SK-N-SH treated with all-trans-retinoic acid at 6 μM for 48 hours (cell line): ENCODE results near the gene KIF5B.

Source experiments
- ATAC-seq: fragments of 200-7000 bp; cut with Tn5 transposase; 3 replicates; pipeline ENCODE4 v1.9.1; 2020; ENCODE audit warnings: mild to moderate bottlenecking, moderate library complexity
- ARNTL ChIP-seq: fragments of 450-650 bp; formaldehyde crosslinking; IDR thresholded peaks from 2 replicates; pipeline ENCODE4 v1.5.0; 2020; ENCODE audit warnings: low read depth, mild to moderate bottlenecking, moderate library complexity, borderline replicate concordance
- BACH2 ChIP-seq: fragments of 250-450 bp; sonication (Bioruptor Pico); IDR thresholded peaks from 2 replicates; pipeline ENCODE4 v1.9.0; 2021; ENCODE audit warnings: mild to moderate bottlenecking, borderline replicate concordance
- CREB5 ChIP-seq: fragments of 250-450 bp; sonication (Bioruptor Pico); IDR thresholded peaks from 2 replicates; pipeline ENCODE4 v1.5.1; 2020; ENCODE audit warnings: low read depth, mild to moderate bottlenecking, moderate library complexity
- CSDC2 ChIP-seq: fragments of 250-450 bp; sonication (Bioruptor Pico); IDR thresholded peaks from 2 replicates; pipeline ENCODE4 v1.5.0; 2020; ENCODE audit warnings: mild to moderate bottlenecking, moderate library complexity
- CSRNP3 ChIP-seq: fragments of 250-450 bp; sonication (Bioruptor Pico); IDR thresholded peaks from 2 replicates; pipeline ENCODE4 v1.5.1; 2021; ENCODE audit warnings: mild to moderate bottlenecking, moderate library complexity
- ESRRG ChIP-seq: fragments of 250-450 bp; sonication (Bioruptor Pico); IDR thresholded peaks from 2 replicates; pipeline ENCODE4 v1.6.1; 2021; ENCODE audit warnings: mild to moderate bottlenecking
- GLIS3 ChIP-seq: fragments of 250-450 bp; sonication (Bioruptor Pico); IDR thresholded peaks from 2 replicates; pipeline ENCODE4 v1.5.0; 2020; ENCODE audit warnings: mild to moderate bottlenecking, moderate library complexity
- ISL1 ChIP-seq: fragments of 250-450 bp; sonication (Bioruptor Pico); IDR thresholded peaks from 2 replicates; pipeline ENCODE4 v2.1.2; 2022; ENCODE audit warnings: mild to moderate bottlenecking, moderate library complexity
- PATZ1 ChIP-seq: fragments of 250-450 bp; sonication (Bioruptor Pico); IDR thresholded peaks from 2 replicates; pipeline ENCODE4 v1.8.0; 2020; ENCODE audit warnings: mild to moderate bottlenecking, moderate library complexity, borderline replicate concordance
- POU6F1 ChIP-seq: fragments of 250-450 bp; sonication (Bioruptor Pico); IDR thresholded peaks from 2 replicates; pipeline ENCODE4 v1.8.0; 2021; ENCODE audit warnings: low read depth, mild to moderate bottlenecking, moderate library complexity, borderline replicate concordance
- PPARA ChIP-seq: fragments of 250-450 bp; sonication (Bioruptor Pico); IDR thresholded peaks from 2 replicates; pipeline ENCODE4 v1.5.0; 2020; ENCODE audit warnings: mild to moderate bottlenecking, borderline replicate concordance
- RARB ChIP-seq: fragments of 250-450 bp; sonication (Bioruptor Pico); IDR thresholded peaks from 2 replicates; pipeline ENCODE4 v1.8.0; 2021; ENCODE audit warnings: mild to moderate bottlenecking, moderate library complexity
- SNAI2 ChIP-seq: fragments of 250-450 bp; sonication (Bioruptor Pico); IDR thresholded peaks from 2 replicates; pipeline ENCODE4 v1.5.0; 2020; ENCODE audit warnings: mild to moderate bottlenecking, moderate library complexity
- TCF4 ChIP-seq: fragments of 250-450 bp; sonication (Bioruptor Pico); IDR thresholded peaks from 2 replicates; pipeline ENCODE4 v1.8.0; 2021; ENCODE audit warnings: mild to moderate bottlenecking, moderate library complexity, borderline replicate concordance
- TOX ChIP-seq: fragments of 250-450 bp; sonication (Bioruptor Pico); IDR thresholded peaks from 2 replicates; pipeline ENCODE4 v1.8.0; 2021; ENCODE audit warnings: mild to moderate bottlenecking, moderate library complexity, borderline replicate concordance
- TSHZ2 ChIP-seq: fragments of 250-450 bp; sonication (Bioruptor Pico); IDR thresholded peaks from 2 replicates; pipeline ENCODE4 v1.5.0; 2020; ENCODE audit warnings: mild to moderate bottlenecking, moderate library complexity
- ZFP3 ChIP-seq: fragments of 250-450 bp; sonication (Bioruptor Pico); IDR thresholded peaks from 2 replicates; pipeline ENCODE4 v1.5.0; 2020; ENCODE audit warnings: mild to moderate bottlenecking, moderate library complexity
- ZNF565 ChIP-seq: fragments of 450-650 bp; formaldehyde crosslinking; conservative IDR thresholded peaks from 2 replicates; pipeline ENCODE4 v1.5.0; 2020; ENCODE audit warnings: low read depth, mild to moderate bottlenecking, moderate library complexity
- ZNF70 ChIP-seq: fragments of 450-650 bp; formaldehyde crosslinking; IDR thresholded peaks from 2 replicates; pipeline ENCODE4 v1.5.0; 2020; ENCODE audit warnings: mild to moderate bottlenecking, moderate library complexity
- ZNF8 ChIP-seq: fragments of 450-650 bp; formaldehyde crosslinking; IDR thresholded peaks from 2 replicates; pipeline ENCODE4 v1.5.0; 2020; ENCODE audit warnings: mild to moderate bottlenecking, moderate library complexity

KIF5B gene

GRCh38 chr10:31962826-31963588 lies 93.2 kb downstream of the KIF5B start:
- ATAC-seq = no peak
- no peak for TF ChIP-seq CSRNP3 (CRISPR knock-in tag)

- TF ChIP-seq PATZ1 (CRISPR knock-in tag) (no peak), ZNF8 (peak; percentile 61; the same call in 1 of the 2 replicates)
- peak; percentile 89 for ATAC-seq
Measured at GRCh38 chr10:31961277-31962074, 94.7 kb downstream of the KIF5B start.

- TF ChIP-seq ZNF565 = no peak
- no peak for TF ChIP-seq BACH2
- no peak for TF ChIP-seq PATZ1 (CRISPR knock-in tag)
- no peak for TF ChIP-seq TCF4 (CRISPR knock-in tag)
- TF ChIP-seq ISL1 = no peak
- TF ChIP-seq TOX (CRISPR knock-in tag) = no peak
- no peak for TF ChIP-seq ARNTL (CRISPR knock-in tag)
- TF ChIP-seq GLIS3 (CRISPR knock-in tag) = no peak
- TF ChIP-seq CSDC2 (CRISPR knock-in tag) = no peak
- no peak for TF ChIP-seq TSHZ2
- no peak for TF ChIP-seq RARB (CRISPR knock-in tag)
- TF ChIP-seq ZNF8 = no peak
- TF ChIP-seq SNAI2 (CRISPR knock-in tag) = no peak
- TF ChIP-seq PPARA (CRISPR knock-in tag) = no peak
- no peak for TF ChIP-seq CREB5
- no peak for TF ChIP-seq ESRRG (CRISPR knock-in tag)
- TF ChIP-seq CSRNP3 (CRISPR knock-in tag) = no peak
- TF ChIP-seq ZNF70 = no peak
- no peak for TF ChIP-seq ZFP3 (CRISPR knock-in tag)
- no peak for TF ChIP-seq POU6F1 (CRISPR knock-in tag)
- ATAC-seq = no peak
Measured at GRCh38 chr10:31959461-31960173, 96.6 kb downstream of the KIF5B start.
